Measurements from ENCODE around the gene ICAM4. TPM values are rescaled to one million over a fixed set of nuclear protein-coding genes. Genes with fewer than 3 reads are reported as not detected.

The ICAM4 gene, protein sequence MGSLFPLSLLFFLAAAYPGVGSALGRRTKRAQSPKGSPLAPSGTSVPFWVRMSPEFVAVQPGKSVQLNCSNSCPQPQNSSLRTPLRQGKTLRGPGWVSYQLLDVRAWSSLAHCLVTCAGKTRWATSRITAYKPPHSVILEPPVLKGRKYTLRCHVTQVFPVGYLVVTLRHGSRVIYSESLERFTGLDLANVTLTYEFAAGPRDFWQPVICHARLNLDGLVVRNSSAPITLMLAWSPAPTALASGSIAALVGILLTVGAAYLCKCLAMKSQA
- total RNA-seq, result 3.0 TPM

DNA sequence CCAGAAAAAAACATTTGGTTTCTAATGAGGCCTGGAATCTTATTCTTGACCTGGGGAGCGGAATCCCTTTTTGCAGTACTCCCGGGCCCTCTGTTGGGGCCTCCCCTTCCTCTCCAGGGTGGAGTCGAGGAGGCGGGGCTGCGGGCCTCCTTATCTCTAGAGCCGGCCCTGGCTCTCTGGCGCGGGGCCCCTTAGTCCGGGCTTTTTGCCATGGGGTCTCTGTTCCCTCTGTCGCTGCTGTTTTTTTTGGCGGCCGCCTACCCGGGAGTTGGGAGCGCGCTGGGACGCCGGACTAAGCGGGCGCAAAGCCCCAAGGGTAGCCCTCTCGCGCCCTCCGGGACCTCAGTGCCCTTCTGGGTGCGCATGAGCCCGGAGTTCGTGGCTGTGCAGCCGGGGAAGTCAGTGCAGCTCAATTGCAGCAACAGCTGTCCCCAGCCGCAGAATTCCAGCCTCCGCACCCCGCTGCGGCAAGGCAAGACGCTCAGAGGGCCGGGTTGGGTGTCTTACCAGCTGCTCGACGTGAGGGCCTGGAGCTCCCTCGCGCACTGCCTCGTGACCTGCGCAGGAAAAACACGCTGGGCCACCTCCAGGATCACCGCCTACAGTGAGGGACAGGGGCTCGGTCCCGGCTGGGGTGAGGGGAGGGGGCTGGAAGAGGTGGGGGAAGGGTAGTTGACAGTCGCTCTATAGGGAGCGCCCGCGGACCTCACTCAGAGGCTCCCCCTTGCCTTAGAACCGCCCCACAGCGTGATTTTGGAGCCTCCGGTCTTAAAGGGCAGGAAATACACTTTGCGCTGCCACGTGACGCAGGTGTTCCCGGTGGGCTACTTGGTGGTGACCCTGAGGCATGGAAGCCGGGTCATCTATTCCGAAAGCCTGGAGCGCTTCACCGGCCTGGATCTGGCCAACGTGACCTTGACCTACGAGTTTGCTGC lies at the start of gene ICAM4:
ICAM4 (plus strand) TSS at position 153 of the 935 bp plus-strand sequence; CDS start at position 211, 58 bp downstream.

DNA sequence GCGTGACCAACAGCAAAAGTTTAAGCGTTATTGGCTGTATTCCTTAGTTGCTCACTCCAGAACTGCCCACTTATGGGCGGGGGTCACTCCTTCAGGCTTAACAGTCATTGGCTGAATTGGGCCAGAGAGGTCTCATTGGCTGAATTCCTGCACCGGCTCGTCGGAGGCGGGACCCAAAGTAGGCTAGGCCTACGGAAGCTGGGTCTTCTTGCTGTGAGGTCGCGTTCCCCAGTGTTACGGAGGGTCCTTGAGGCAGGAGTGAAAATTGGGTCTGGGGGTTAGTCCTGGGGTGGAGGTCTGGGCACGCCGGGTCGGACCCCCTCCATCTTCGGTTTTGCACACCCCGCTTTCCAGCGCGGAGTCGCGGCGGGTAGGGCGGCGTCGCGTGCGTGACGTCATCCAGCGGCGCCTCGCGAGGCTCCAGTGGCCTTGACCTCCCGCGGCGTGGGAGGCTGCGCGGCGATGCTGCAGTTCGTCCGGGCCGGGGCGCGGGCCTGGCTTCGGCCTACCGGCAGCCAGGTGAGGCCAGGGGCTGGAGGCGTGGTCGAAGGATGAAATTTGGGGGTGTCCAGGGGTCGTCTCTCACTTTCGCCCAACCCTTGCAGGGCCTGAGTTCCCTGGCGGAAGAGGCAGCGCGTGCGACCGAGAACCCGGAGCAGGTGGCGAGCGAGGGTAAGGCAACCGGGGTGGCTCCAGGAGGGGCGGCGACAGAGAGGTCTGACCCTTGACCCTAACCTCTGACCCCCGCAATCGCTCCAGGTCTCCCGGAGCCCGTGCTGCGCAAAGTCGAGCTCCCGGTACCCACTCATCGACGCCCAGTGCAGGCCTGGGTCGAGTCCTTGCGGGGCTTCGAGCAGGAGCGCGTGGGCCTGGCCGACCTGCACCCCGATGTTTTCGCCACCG lies 34.7 kb upstream of the ICAM4 start, which contains the start of gene MRPL4:
MRPL4 (plus strand) TSS at position 423 of the 903 bp plus-strand sequence; CDS start at position 463, 40 bp downstream.

DNA sequence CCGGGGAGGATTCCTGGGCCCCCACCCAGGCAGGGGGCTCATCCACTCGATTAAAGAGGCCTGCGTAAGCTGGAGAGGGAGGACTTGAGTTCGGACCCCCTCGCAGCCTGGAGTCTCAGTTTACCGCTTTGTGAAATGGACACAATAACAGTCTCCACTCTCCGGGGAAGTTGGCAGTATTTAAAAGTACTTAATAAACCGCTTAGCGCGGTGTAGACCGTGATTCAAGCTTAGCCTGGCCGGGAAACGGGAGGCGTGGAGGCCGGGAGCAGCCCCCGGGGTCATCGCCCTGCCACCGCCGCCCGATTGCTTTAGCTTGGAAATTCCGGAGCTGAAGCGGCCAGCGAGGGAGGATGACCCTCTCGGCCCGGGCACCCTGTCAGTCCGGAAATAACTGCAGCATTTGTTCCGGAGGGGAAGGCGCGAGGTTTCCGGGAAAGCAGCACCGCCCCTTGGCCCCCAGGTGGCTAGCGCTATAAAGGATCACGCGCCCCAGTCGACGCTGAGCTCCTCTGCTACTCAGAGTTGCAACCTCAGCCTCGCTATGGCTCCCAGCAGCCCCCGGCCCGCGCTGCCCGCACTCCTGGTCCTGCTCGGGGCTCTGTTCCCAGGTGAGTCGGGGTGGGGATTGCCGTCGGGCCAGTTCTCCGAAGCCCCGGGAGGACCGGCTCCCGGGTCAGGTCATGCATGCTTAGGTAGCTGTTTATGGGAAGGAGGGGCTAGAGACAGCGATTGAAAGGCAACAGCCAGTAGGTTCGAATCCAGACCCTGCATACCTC lies 15.9 kb upstream of the ICAM4 start, which contains the start of gene ICAM1:
ICAM1 (plus strand) TSS at position 505 of the 779 bp plus-strand sequence; CDS start at position 545, 40 bp downstream.

DNA sequence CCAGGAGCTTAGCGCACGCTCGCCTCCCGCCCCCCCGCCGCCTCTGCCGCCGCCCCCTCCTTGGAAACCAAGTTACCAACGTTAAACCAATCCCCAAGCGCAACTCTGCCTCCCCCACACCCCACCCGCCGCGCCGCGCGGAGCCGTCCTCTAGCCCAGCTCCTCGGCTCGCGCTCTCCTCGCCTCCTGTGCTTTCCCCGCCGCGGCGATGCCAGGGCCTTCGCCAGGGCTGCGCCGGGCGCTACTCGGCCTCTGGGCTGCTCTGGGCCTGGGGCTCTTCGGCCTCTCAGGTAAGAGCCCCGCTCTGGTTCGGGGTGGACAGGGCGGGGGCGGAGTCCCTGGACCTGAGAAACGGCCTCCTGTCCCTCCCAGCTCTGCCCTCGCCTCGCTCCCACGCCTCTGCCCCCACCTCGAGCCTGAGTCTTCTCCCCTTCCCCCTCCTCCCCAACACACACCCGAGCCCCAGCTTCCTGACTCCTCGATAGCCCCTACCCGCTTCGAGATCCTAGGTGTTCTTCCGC lies 3.1 kb downstream of the ICAM4 start, which contains the start of gene ICAM5:
ICAM5 (plus strand) TSS at position 117 of the 521 bp plus-strand sequence; CDS start at position 209, 92 bp downstream.

DNA sequence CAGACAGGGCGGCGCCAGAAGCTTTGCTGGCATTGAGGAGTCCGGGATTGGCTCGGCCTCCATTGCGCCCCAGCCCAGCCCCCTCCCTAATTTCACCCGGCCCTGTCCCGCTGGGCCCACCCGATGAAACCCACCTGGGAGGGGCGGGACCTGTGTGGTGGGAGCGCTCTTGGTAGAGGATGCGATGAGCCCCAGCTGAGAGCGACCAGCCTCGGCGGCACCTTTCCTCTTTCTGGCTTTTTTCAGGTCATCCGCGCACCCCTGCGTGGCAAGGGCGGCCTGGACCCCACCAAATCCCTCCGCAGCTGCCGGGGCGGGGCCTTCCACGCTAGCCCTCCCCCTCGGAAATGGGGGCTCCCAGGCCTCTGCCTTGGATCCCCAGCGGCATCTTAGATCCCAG lies 22.7 kb downstream of the ICAM4 start, which contains the start of gene ZGLP1:
ZGLP1 (minus strand) TSS at position 393 of the 400 bp plus-strand sequence.

DNA sequence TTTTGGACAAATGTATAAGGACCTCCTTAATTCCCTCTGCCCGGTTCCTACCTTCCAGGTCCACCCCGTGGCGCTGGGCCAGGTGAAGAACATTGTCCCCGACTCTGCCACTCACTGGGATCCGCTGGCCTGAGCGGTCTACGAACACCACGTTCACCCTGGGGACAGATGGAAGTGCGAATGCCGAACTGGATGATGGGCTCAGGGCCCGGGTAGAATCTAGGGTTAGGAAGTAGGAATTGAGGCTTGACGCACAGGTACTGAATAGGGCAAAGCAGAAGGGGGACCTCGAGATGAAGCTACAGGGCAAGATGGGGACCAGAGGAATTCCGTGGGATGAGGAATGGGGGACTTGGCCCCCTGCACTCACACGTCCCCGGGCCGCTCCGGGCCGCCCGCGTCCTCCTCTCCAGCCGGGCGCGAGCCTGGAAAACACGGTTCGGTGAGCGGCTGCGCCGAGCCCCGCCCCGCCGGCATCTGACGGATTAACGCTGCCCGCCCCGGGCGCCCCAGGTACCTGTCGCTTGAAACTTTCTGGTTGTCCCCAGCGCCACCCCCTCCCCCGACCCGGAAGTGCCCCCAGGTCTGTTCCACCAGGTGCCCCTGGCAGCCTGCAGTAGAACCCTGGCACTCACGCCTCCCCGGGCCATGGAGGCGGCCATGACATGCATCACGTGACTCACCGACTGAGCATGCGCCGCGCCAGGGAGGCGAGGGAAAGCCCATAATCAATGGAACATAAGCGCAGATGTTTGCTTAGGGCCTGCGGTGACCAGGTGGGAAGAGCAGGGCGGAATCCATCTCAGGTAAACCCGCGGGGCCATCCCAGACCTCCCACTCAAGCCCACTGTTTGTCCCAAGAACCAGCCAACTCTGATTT lies 28.8 kb downstream of the ICAM4 start, which contains the start of gene FDX2:
FDX2 (minus strand) TSS at position 681 of the 880 bp plus-strand sequence; CDS start at position 662, 19 bp downstream.

DNA sequence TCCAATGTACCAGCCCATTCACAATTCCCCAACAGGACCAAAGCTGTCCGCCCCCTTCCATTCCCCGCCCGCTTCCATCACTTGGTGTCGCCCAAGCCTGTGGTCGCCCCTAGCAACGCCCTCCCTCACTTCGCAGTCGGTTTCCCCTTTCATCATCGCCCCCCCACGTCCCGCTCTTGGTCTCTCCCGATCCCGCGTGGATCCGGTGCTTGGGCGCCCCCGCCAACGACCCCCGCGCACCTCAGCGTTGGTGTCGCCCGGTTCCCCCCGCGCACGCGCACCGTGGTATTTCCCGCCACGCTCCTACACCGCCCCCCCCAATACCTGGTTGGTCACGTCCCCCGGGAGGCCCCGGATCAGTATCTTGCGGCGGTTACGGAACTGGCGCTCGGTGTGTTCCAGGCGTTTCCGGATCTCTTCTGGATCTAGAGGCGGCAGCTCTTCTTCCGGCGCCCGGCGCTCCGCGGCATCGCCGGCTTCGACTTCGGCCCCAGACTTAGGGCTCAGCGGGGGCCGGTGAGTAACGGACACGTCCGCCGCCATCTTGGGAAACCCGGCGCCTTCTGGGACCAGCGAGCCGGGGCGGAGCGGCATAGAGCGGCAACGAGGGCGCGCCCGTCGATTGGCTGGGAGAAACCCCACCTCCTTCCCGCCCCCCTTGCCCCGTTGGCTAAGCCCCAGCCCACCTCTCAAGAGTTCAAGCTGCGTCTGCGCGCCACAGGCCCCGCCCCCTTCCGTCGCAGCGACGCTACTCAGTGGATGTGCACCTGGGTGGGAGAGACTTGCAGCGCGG lies 46.4 kb downstream of the ICAM4 start, which contains the start of gene RAVER1:
RAVER1 (minus strand) TSS at position 565 of the 793 bp plus-strand sequence; CDS start at position 543, 22 bp downstream.

Small RNAs within 50 kb of the gene (small RNA-seq; reads per million reads assigned to genes)
- gene AC011511.1 (ENCODE audit: low replicate concordance), result not detected
- gene AC011511.4 (ENCODE audit: low replicate concordance), result not detected

Other genes starting within 250 kb of the ICAM4 start
- 25.0 TPM for gene SHFL, start 200.6 kb upstream of the ICAM4 start, total RNA-seq
- 2.8 TPM for gene ANGPTL6, start 184.3 kb upstream of the ICAM4 start, total RNA-seq
- 18.2 TPM for gene PPAN, start 180.6 kb upstream of the ICAM4 start, total RNA-seq
- gene P2RY11, start 175.3 kb upstream of the ICAM4 start, total RNA-seq, result 9.7 TPM
- 239 TPM for gene EIF3G, start 167.1 kb upstream of the ICAM4 start, total RNA-seq
- gene DNMT1, start 92.0 kb upstream of the ICAM4 start, total RNA-seq, result 56.9 TPM
- 13.9 TPM for gene S1PR2, start 55.6 kb upstream of the ICAM4 start, total RNA-seq
- gene MRPL4, start 34.7 kb upstream of the ICAM4 start, total RNA-seq, result 30.4 TPM
- 53.6 TPM for gene ICAM1, start 15.8 kb upstream of the ICAM4 start, total RNA-seq
- gene ICAM5, start 3.0 kb downstream of the ICAM4 start, total RNA-seq, result 2.2 TPM
- gene ZGLP1, start 22.9 kb downstream of the ICAM4 start, total RNA-seq, result 6.8 TPM
- 20.7 TPM for gene FDX2, start 29.1 kb downstream of the ICAM4 start, total RNA-seq
- 33.8 TPM for gene RAVER1, start 46.6 kb downstream of the ICAM4 start, total RNA-seq
- gene ICAM3, start 52.7 kb downstream of the ICAM4 start, total RNA-seq, result 17.2 TPM
- gene TYK2, start 93.6 kb downstream of the ICAM4 start, total RNA-seq, result 156 TPM
- gene CDC37, start 116.6 kb downstream of the ICAM4 start, total RNA-seq, result 98.3 TPM
- gene PDE4A, start 133.6 kb downstream of the ICAM4 start, total RNA-seq, result 4.8 TPM
- gene KEAP1, start 216.4 kb downstream of the ICAM4 start, total RNA-seq, result 56.5 TPM
- 1.7 TPM for gene S1PR5, start 230.5 kb downstream of the ICAM4 start, total RNA-seq

Data from metanephros (tissue), 2 donors.